Ishikawa (cell line): ENCODE data around the gene PUM1.

ENCODE experiments used
- FOXM1 ChIP-seq: IDR thresholded peaks from 2 replicates; pipeline ENCODE4 v1.6.1; 2012; ENCODE audit warnings: low read depth, borderline replicate concordance
- TCF12 ChIP-seq: IDR thresholded peaks from 2 replicates; pipeline ENCODE4 v1.6.1; 2012; ENCODE audit warnings: low read depth

DNA sequence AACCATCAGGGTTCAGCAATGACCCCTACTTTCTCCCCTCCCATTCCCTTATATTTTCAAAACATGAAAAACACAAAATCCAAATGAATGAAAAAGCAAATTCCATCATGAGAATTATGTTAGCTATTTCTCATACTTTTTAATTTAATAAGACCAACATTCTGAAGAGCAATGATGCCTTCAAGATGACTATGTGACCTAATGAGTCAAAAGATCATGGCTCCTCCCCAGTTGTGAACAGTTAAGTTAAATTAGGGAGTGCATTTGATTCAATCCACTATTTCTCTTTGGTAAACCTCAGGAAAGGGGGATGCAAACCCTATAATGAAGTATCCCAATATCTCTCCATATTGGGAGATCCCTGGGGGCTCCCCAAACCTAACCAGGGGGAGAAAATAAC is 36.5 kb downstream of the PUM1 start:
- no peak for TF ChIP-seq TCF12
- no peak for TF ChIP-seq FOXM1
